Calu3 (cell line): ENCODE measurements around the gene TCP1. TPM values are rescaled to one million over a fixed set of nuclear protein-coding genes. Genes with fewer than 3 reads are reported as not detected.

Source experiments
- BruUV-seq: library from RNA; stranded (reverse); fragments of 400-500 nt; replicated peaks from 2 replicates; lab custom pipeline; 2021; lab: Mats Ljungman, UMichigan
- CTCF ChIA-PET: fragments of 300-600 bp; sonication (Branson Sonifier 250); formaldehyde crosslinking; loops from one replicate; lab custom pipeline; 2022; ENCODE audit warnings: antibody characterized with exemption; lab: Charles Lee
- DNase-seq: peaks from one replicate; pipeline ENCODE4 v3.0.0; 2022
- H3K27ac Mint-ChIP-seq: one replicate; pipeline ENCODE4 v1.8.0; 2022; ENCODE audit warnings: mixed read lengths; ENCODE audit not compliant: unreplicated experiment
- H3K27me3 Mint-ChIP-seq: one replicate; pipeline ENCODE4 v1.8.0; 2022; ENCODE audit warnings: mixed read lengths; ENCODE audit not compliant: unreplicated experiment
- H3K36me3 Mint-ChIP-seq: one replicate; pipeline ENCODE4 v1.8.0; 2022; ENCODE audit warnings: mild to moderate bottlenecking, moderate library complexity, mixed read lengths; ENCODE audit not compliant: insufficient read depth, unreplicated experiment
- H3K4me1 Mint-ChIP-seq: one replicate; pipeline ENCODE4 v1.8.0; 2022; ENCODE audit warnings: mild to moderate bottlenecking, low read depth, mixed read lengths; ENCODE audit not compliant: unreplicated experiment
- H3K4me3 Mint-ChIP-seq: one replicate; pipeline ENCODE4 v1.8.0; 2022; ENCODE audit warnings: mild to moderate bottlenecking, low read depth, moderate library complexity, mixed read lengths; ENCODE audit not compliant: unreplicated experiment
- H3K9me3 Mint-ChIP-seq: one replicate; pipeline ENCODE4 v1.8.0; 2022; ENCODE audit warnings: low read depth, mixed read lengths; ENCODE audit not compliant: unreplicated experiment
- CTCF ChIP-seq: fragments of 200-600 bp; IDR thresholded peaks from one replicate; pipeline ENCODE4 v1.8.0; 2022; ENCODE audit warnings: antibody characterized with exemption; ENCODE audit not compliant: unreplicated experiment
- intact Hi-C: fragments of 100-400 bp; cut with micrococcal nuclease; formaldehyde crosslinking; loops from one replicate; pipeline ENCODE4 v1.10.0; 2022; ENCODE audit not compliant: unreplicated experiment
- total RNA-seq: library from RNA; stranded (reverse); gene quantifications from 2 replicates; pipeline ENCODE4 v1.2.3, GENCODE V29; 2022

Gene TCP1
- total RNA-seq, 1 experiment from 2014 or later, result 357 TPM

GRCh38 chr6:159778542-159779103, 10.8 kb downstream of the TCP1 start:
- CTCF ChIA-PET, result no interaction called here
- H3K36me3 Mint-ChIP-seq, result peaks cover 82% of the 10 kb centered on the region
- peak overlapping the region; percentile 57 for H3K27ac Mint-ChIP-seq
- TF ChIP-seq CTCF, result no peak
- no peaks in the 10 kb centered on the region for H3K9me3 Mint-ChIP-seq
- peaks cover 31% of the 10 kb centered on the region for H3K4me1 Mint-ChIP-seq
- DNase-seq, result no peak
- TSS peak; percentile 75 for BruUV-seq
- no peak overlapping the region for H3K4me3 Mint-ChIP-seq
- no peaks in the 10 kb centered on the region for H3K27me3 Mint-ChIP-seq
- intact Hi-C loops, result no loop called here

GRCh38 chr6:159778131-159778530, 11.3 kb downstream of the TCP1 start:
- Mint-ChIP-seq H3K36me3 (peaks cover 77% of the 10 kb centered on the region), H3K4me3 (no peak overlapping the region), H3K27me3 (no peaks in the 10 kb centered on the region), H3K9me3 (no peaks in the 10 kb centered on the region), H3K4me1 (peaks cover 27% of the 10 kb centered on the region), H3K27ac (peak overlapping the region; percentile 57)
- no peak for TF ChIP-seq CTCF
- intact Hi-C loops, result no loop called here
- DNase-seq, result no peak
- CTCF ChIA-PET, result no interaction called here
- no TSS peak for BruUV-seq

GRCh38 chr6:159777240-159777904, 12.0 kb downstream of the TCP1 start:
- Mint-ChIP-seq H3K4me3 (no peak overlapping the region), H3K4me1 (peaks cover 20% of the 10 kb centered on the region), H3K36me3 (peaks cover 73% of the 10 kb centered on the region), H3K27me3 (no peaks in the 10 kb centered on the region), H3K27ac (no peak overlapping the region), H3K9me3 (no peaks in the 10 kb centered on the region)
- no peak for DNase-seq
- TF ChIP-seq CTCF, result no peak
- BruUV-seq, result no TSS peak
- CTCF ChIA-PET, result interaction anchor here (1.0 to 1.2 kb wide), 2 partner anchors 13 to 75 kb away, joined by 3 read pairs; partner anchors contain the start of genes MRPL18 and TCP1
- intact Hi-C loops, result no loop called here

GRCh38 chr6:159772196-159772595, 17.2 kb downstream of the TCP1 start:
- no peak overlapping the region for H3K4me3 Mint-ChIP-seq

More at GRCh38 chr6:159772196-159772595, 17.2 kb downstream of the TCP1 start:
- no peak for TF ChIP-seq CTCF
- H3K36me3 Mint-ChIP-seq, result peaks cover 63% of the 10 kb centered on the region
- CTCF ChIA-PET, result no interaction called here
- no peaks in the 10 kb centered on the region for H3K4me1 Mint-ChIP-seq
- no peaks in the 10 kb centered on the region for H3K27me3 Mint-ChIP-seq
- H3K9me3 Mint-ChIP-seq, result peaks cover 6% of the 10 kb centered on the region
- no TSS peak for BruUV-seq
- intact Hi-C loops, result no loop called here
- no peak overlapping the region for H3K27ac Mint-ChIP-seq
- no peak for DNase-seq
